ENCODE measurements around the gene LPA.

Gene LPA

GRCh38 chr6:160513836-160514235, 150.2 kb downstream of the LPA start:
- no peak for DNase-seq

DNA sequence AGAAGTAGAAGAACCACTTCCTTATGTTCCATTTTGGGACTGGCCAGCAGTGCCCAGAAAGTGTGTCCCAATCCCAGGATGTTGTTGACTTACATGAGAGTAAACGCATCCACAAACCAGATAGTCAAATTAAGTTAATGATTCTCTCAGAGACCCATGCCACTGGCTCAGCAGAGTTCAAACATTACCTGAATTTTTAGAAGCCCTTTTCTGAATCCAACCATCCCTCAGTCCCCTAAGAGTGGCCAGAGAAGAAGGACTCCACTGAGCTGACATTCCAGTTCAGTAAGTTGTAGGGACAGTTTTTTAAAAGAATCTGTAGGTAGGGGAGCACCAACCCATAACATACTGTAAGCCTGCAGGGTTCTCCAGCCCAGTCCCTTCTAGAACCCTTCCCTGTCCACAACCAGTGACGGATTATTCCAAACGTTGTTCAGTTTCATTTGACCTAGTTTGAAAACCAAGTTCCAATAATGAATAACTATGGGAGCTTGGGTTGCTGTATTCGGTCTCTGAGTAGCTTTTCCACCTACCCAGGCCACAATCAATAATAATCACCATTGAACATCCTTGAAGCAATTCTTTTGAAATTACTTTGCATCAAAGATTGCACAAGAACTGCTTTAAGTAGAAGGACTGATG, 153.0 kb downstream of the LPA start:
- no peak for DNase-seq

- DNase-seq = no peak
Measured at GRCh38 chr6:160510199-160510598, 153.9 kb downstream of the LPA start.

GRCh38 chr6:160509610-160510009, 154.5 kb downstream of the LPA start:
- DNase-seq = no peak

DNA sequence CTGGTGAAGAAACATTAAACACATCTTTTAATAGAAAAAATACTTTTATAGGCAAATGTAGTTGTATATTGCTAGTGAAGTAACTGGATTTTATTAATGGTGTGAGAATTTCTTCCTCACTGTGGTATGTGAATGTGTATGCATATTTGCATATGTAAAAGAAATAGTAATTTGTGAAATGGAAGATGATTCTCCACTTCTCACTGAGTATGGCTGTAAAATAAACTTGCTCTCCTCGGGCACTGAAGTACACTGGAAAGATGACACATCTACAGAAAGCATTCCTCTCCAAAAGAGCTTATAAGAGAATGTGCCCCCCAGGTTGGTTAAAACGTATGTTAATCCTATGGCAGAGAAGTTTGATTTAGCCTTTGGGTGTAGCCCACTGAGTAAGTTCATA, 155.5 kb downstream of the LPA start:
- no peak for DNase-seq

GRCh38 chr6:160507420-160507819, 156.7 kb downstream of the LPA start:
- DNase-seq = no peak

DNA sequence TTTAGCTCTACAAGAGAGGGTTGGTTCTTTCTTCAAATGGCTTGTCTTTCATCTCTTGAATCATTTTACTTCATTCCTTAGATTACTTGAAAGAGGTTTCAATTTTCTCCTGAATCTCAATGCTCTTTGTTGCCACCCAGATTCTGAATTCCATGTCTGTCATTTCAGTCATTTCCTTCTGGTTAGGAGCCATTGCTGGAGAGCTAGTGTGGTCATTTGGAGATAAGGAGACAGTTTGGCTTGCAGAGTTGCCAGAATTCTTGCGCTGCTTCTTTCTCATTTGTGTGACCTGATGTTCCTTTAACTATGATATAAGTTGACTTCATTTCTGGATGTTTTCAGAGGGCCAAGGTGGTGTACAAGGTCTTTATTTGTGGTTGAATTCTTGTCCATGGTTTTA, 158.1 kb downstream of the LPA start:
- DNase-seq = no peak

GRCh38 chr6:160500639-160501038, 163.4 kb downstream of the LPA start:
- DNase-seq = no peak

DNA sequence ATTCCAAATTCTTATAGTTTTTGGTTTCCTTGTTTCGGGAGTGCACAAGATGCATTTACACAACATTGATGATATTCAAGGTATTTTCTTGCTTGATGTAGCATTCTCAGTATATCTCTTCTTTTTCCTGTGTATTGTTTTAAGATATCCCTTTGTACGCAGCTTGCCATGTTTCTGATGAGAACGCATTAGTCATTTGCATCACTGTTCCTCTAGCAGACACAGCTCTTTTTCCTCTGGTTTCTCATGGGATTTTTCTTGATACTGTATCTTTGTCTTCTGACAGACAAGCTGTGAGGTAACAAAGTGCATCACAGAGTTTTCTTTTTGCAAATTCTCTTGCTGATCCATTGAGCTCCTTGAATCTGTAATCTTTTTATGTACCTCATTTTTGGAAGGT, 169.5 kb downstream of the LPA start:
- no peak for DNase-seq

DNA sequence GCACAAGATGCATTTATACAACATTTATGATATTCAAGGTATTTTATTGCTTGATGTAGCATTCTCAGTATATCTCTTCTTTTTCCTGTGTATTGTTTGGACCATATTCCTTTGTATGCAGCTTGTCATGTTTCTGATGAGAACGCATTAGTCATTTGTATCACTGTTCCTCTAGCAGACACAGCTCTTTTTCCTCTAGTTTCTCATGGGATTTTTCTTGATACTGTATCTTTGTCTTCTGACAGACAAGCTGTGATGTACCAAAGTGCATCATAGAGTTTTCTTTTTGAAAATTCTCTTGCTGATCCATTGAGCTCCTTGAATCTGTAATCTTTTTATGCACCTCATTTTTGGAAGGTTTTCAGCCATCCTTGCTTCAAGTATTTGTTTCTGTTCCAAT, 175.0 kb downstream of the LPA start:
- DNase-seq = no peak

- DNase-seq = no peak
Measured at GRCh38 chr6:160487116-160487515, 177.0 kb downstream of the LPA start.

Measured in COR-L47 (cell line).